Endothelial cell of umbilical vein (primary cell): ENCODE results near the gene RASL12. TPM values are rescaled to one million over a fixed set of nuclear protein-coding genes. Genes with fewer than 3 reads are reported as not detected.
"Not testable (repeated sequence)": the region's sequence is repeated elsewhere in the genome, so short reads cannot be mapped to it uniquely, and the experiment has no call there.

Source experiments
- BruUV-seq: library from RNA; stranded (reverse); fragments of 400-500 nt; replicated peaks from 2 replicates; lab custom pipeline; 2021; lab: Mats Ljungman, UMichigan
- CTCF ChIA-PET: fragments of 300-600, 350-600 bp; sonication (Branson Sonifier 250); formaldehyde crosslinking; loops from one replicate; lab custom pipeline; 2021; ENCODE audit warnings: antibody characterized with exemption, inconsistent platforms; lab: Charles Lee
- POLR2A ChIA-PET: fragments of 300-600, 350-600 bp; sonication (Branson Sonifier 250); formaldehyde crosslinking; loops from one replicate; lab custom pipeline; 2021; ENCODE audit warnings: antibody characterized with exemption, inconsistent platforms; lab: Charles Lee
- DNase-seq: peaks from one replicate; pipeline ENCODE4 v3.0.0-alpha.2; 2011; ENCODE audit warnings: low read depth, low spot score
- FAIRE-seq: peaks from 2 replicates; lab custom pipeline; 2011; peaks lifted over from hg19 to GRCh38; lab: Jason Lieb, UNC
- H2AFZ ChIP-seq: 2 replicates; pipeline ENCODE4 v1.6.0; 2012; ENCODE audit warnings: low read depth, low read length, control low read depth, inconsistent platforms
- H3K27ac ChIP-seq: 2 replicates; pipeline ENCODE4 v1.5.1; 2011; ENCODE audit warnings: low read depth, mild to moderate bottlenecking, control low read depth, low read length, moderate library complexity; ENCODE audit not compliant: insufficient read depth
- H3K27me3 ChIP-seq, 2 experiments: 2 replicates each; pipeline versions ENCODE4 v1.6.0 to v1.6.1; 2011; ENCODE audit warnings: low read length in 2 of 2, mixed read lengths in 1 of 2; ENCODE audit not compliant: control insufficient read depth in 2 of 2, insufficient read depth in 2 of 2
- H3K36me3 ChIP-seq, 2 experiments: 2 replicates in 1 of 2; 3 replicates in 1 of 2; pipeline ENCODE4 v1.5.1; 2011; ENCODE audit warnings: low read length in 2 of 2, mild to moderate bottlenecking in 1 of 2, moderate library complexity in 1 of 2; ENCODE audit not compliant: control insufficient read depth in 2 of 2, insufficient read depth in 2 of 2; ENCODE audit errors: extremely low read depth in 1 of 2
- H3K4me1 ChIP-seq: 3 replicates; pipeline ENCODE4 v1.5.1; 2011; ENCODE audit warnings: mild to moderate bottlenecking, low read length; ENCODE audit not compliant: control insufficient read depth, insufficient read depth; ENCODE audit errors: extremely low read depth
- H3K4me2 ChIP-seq: 2 replicates; pipeline ENCODE4 v1.6.1; 2011; ENCODE audit warnings: low read length, control low read depth, mixed read lengths; ENCODE audit not compliant: insufficient read depth
- H3K4me3 ChIP-seq, 3 experiments: fragments of 200-600 bp in 1 of 3; sonication (generic), shearing (Covaris generic) in 1 of 3; replicated peaks in 1 of 3; 2 replicates each; pipeline ENCODE4 v1.5.1; 2011 to 2016; ENCODE audit warnings: control low read depth in 3 of 3, low read length in 3 of 3, mild to moderate bottlenecking in 2 of 3, inconsistent platforms in 1 of 3, low read depth in 1 of 3, moderate library complexity in 1 of 3; ENCODE audit not compliant: insufficient read depth in 1 of 3
- H3K79me2 ChIP-seq: 2 replicates; pipeline ENCODE4 v1.6.0; 2012; ENCODE audit warnings: low read length, inconsistent platforms; ENCODE audit not compliant: control insufficient read depth, insufficient read depth
- H3K9ac ChIP-seq: replicated peaks from 2 replicates; pipeline ENCODE3; 2011; ENCODE audit warnings: low read length, control low read depth; ENCODE audit not compliant: insufficient read depth; ENCODE audit errors: extremely low read depth
- H3K9me1 ChIP-seq: replicated peaks from 3 replicates; pipeline ENCODE4 v1.6.0; 2011; ENCODE audit warnings: mild to moderate bottlenecking, low read length; ENCODE audit not compliant: control insufficient read depth, insufficient read depth; ENCODE audit errors: extremely low read depth
- H3K9me3 ChIP-seq: replicated peaks from 2 replicates; pipeline ENCODE4 v1.5.1; 2012; ENCODE audit warnings: low read length, inconsistent platforms; ENCODE audit not compliant: control insufficient read depth, insufficient read depth
- H4K20me1 ChIP-seq: replicated peaks from 2 replicates; pipeline ENCODE3; 2011; ENCODE audit warnings: mild to moderate bottlenecking, low read length; ENCODE audit not compliant: control insufficient read depth, insufficient read depth; ENCODE audit errors: extremely low read depth
- EZH2 ChIP-seq: IDR thresholded peaks from 2 replicates; pipeline ENCODE4 v1.6.1; 2012; ENCODE audit warnings: borderline replicate concordance, low read depth, mild to moderate bottlenecking, moderate library complexity, low read length, inconsistent platforms; ENCODE audit not compliant: severe bottlenecking
- FOS ChIP-seq: IDR thresholded peaks from 2 replicates; pipeline ENCODE4 v1.6.1; 2011; ENCODE audit warnings: mild to moderate bottlenecking, low read length, moderate library complexity, borderline replicate concordance; ENCODE audit not compliant: insufficient read depth
- GATA2 ChIP-seq: IDR thresholded peaks from 2 replicates; pipeline ENCODE4 v1.7.0; 2011; ENCODE audit warnings: low read depth, mild to moderate bottlenecking, moderate library complexity, mixed read lengths, low read length; ENCODE audit not compliant: insufficient read length, insufficient read depth
- JUN ChIP-seq: IDR thresholded peaks from 2 replicates; pipeline ENCODE4 v1.6.1; 2011; ENCODE audit warnings: borderline replicate concordance, low read depth; ENCODE audit not compliant: insufficient read length, insufficient read depth
- MYC ChIP-seq: IDR thresholded peaks from one replicate; pipeline ENCODE4 v1.6.1; 2011; ENCODE audit warnings: mild to moderate bottlenecking, low read depth, low read length
- POLR2A ChIP-seq: IDR thresholded peaks from 2 replicates; pipeline ENCODE4 v1.6.1; 2012; ENCODE audit warnings: low read depth, mild to moderate bottlenecking, control low read depth, low read length
- POLR2AphosphoS5 ChIP-seq: IDR thresholded peaks from 2 replicates; pipeline ENCODE4 v1.6.1; 2012; ENCODE audit warnings: low read depth, mild to moderate bottlenecking, control low read depth, low read length, moderate library complexity; ENCODE audit not compliant: insufficient read depth
- dilution Hi-C: fragments of 300-500 bp; cut with MboI; formaldehyde crosslinking; loops from one replicate; pipeline ENCODE4 v1.15.0; 2019; ENCODE audit warnings: low sequenced_read_pairs; ENCODE audit not compliant: extremely low pct_ligation_motif_present
- intact Hi-C: fragments of 100-400 bp; cut with micrococcal nuclease; formaldehyde crosslinking; loops from one replicate; pipeline ENCODE4 v1.10.0; 2022
- polyA plus RNA-seq, 4 experiments: library from polyadenylated mRNA; depleted of rRNA in 3 of 4; stranded (reverse) in 3 of 4; unstranded in 1 of 4; fragments of >200 nt; gene quantifications; 2 replicates each; pipeline versions ENCODE4 v1.2.1 to v1.2.3, GENCODE V29; 2011 to 2012; ENCODE audit warnings: missing spikeins in 1 of 4
- total RNA-seq: library from RNA; stranded (reverse); gene quantifications from 2 replicates; pipeline ENCODE4 v1.2.3, GENCODE V29; 2021
- TF ChIP-seq, protein P1 (sequence below): IDR thresholded peaks from 2 replicates; pipeline ENCODE4 v1.6.1; 2011; ENCODE audit not compliant: insufficient read depth, insufficient read length
- TF ChIP-seq, protein P2 (sequence below), 2 donors: IDR thresholded peaks; 1 replicate in 1 of 2; 2 replicates in 1 of 2; pipeline ENCODE4 v1.5.1; 2011; ENCODE audit warnings: low read length in 2 of 2, mild to moderate bottlenecking in 2 of 2, moderate library complexity in 2 of 2, control low read depth in 1 of 2, inconsistent platforms in 1 of 2, low read depth in 1 of 2; ENCODE audit not compliant: insufficient read depth in 1 of 2; ENCODE audit errors: extremely low read depth in 1 of 2

RASL12 gene
- total and polyA plus RNA-seq, 2 donors (not counting 3 experiments of a cell fraction or from before 2014, with no cell fraction given), result not detected

DNA sequence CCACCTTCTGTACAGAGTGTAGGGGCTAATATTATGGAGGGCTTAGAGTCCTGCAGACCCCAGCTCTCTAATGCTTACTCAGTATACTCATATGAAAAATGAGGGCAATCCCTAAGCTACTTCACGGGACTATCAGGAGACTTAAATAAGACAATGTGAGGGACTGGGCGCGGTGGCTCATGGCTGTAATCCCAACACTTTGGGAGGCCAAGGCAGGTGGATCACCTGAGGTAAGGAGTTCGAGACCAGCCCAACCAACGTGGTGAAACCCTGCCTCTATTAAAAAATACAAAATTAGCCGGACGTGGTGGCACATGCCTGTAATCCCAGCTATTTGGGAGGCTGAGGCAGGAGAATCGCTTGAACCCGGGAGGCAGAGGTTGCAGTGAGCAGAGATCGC lies 32.0 kb upstream of the RASL12 start:
- H3K4me3 ChIP-seq, H3K27me3 ChIP-seq, H3K9me3 ChIP-seq, H3K27ac ChIP-seq, DNase-seq, dilution Hi-C loops, H3K4me2 ChIP-seq, H2AFZ ChIP-seq, H3K4me1 ChIP-seq, H3K79me2 ChIP-seq, H3K9me1 ChIP-seq, H4K20me1 ChIP-seq, H3K36me3 ChIP-seq, FAIRE-seq, intact Hi-C loops, BruUV-seq, H3K9ac ChIP-seq: not testable (repeated sequence)
- ChIA-PET CTCF (interaction anchor here (2.1 to 5.4 kb wide), 3 partner anchors 14 to 45 kb away, joined by 14 to 64 read pairs (median 59); partner anchors contain the start of gene KBTBD13), POLR2A (interaction anchor here (0.5 kb wide), 1 partner anchor 278 kb away, joined by 10 read pairs; no protein-coding TSS in a partner anchor)

DNA sequence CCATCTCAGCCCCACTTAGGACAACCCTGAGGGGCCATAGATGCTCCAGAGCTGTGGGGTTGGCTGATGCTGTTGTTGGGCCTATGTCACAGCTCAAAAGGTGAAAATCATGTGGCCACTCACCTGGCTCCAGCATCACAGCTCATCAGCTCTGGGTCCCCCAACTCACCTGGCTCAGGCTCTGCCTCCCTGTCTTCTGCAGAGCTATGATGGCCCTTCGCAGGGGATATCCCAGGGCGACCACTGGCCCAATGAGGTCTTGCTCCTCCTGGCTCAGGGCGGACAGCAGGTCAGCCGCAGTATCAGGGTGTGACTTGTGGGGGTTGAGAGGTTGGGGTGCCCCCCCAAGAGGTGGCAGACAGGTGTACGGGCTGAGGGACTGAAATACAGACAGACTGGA lies 31.5 kb upstream of the RASL12 start:
- ChIA-PET POLR2A (interaction anchor here (0.5 kb wide), 1 partner anchor 278 kb away, joined by 10 read pairs; no protein-coding TSS in a partner anchor), CTCF (interaction anchor here (2.9 to 5.4 kb wide), 2 partner anchors 14 to 45 kb away, joined by 59 to 64 read pairs; no protein-coding TSS in a partner anchor)
- no peak for FAIRE-seq
- TF ChIP-seq GATA2 (no peak), MYC (no peak), JUN (no peak), POLR2AphosphoS5 (no peak), EZH2 (no peak), FOS (no peak), POLR2A (no peak)
- TF ChIP-seq, protein P1, sequence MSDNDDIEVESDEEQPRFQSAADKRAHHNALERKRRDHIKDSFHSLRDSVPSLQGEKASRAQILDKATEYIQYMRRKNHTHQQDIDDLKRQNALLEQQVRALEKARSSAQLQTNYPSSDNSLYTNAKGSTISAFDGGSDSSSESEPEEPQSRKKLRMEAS, result no peak
- TF ChIP-seq, protein P2, sequence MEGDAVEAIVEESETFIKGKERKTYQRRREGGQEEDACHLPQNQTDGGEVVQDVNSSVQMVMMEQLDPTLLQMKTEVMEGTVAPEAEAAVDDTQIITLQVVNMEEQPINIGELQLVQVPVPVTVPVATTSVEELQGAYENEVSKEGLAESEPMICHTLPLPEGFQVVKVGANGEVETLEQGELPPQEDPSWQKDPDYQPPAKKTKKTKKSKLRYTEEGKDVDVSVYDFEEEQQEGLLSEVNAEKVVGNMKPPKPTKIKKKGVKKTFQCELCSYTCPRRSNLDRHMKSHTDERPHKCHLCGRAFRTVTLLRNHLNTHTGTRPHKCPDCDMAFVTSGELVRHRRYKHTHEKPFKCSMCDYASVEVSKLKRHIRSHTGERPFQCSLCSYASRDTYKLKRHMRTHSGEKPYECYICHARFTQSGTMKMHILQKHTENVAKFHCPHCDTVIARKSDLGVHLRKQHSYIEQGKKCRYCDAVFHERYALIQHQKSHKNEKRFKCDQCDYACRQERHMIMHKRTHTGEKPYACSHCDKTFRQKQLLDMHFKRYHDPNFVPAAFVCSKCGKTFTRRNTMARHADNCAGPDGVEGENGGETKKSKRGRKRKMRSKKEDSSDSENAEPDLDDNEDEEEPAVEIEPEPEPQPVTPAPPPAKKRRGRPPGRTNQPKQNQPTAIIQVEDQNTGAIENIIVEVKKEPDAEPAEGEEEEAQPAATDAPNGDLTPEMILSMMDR (IDR thresholded peaks at IDR 0.05; ENCODE audit: extremely low read depth in 1 of 2, insufficient read depth in 1 of 2, low read depth in 1 of 2, low read length in 2 of 2), result no peak
- BruUV-seq, result no TSS peak
- Histone ChIP-seq H3K9me1 (no peaks in the 10 kb centered on the region), H4K20me1 (no peaks in the 10 kb centered on the region), H3K27me3 (no peaks in the 10 kb centered on the region), H3K9me3 (no peaks in the 10 kb centered on the region), H3K9ac (no peak overlapping the region), H3K4me2 (no peak overlapping the region), H3K36me3 (peaks cover 0 to 9% of the 10 kb centered on the region in 2 experiments), H3K4me1 (no peaks in the 10 kb centered on the region), H3K27ac (no peak overlapping the region), H2AFZ (no peak overlapping the region), H3K4me3 (no peak overlapping the region), H3K79me2 (no peaks in the 10 kb centered on the region)
- dilution Hi-C loops (no loop called here), intact Hi-C loops (no loop called here)
- DNase-seq, result no peak
